IMR-90 (cell line): ENCODE data around the gene HSPB9. TPM values are rescaled to one million over a fixed set of nuclear protein-coding genes. Genes with fewer than 3 reads are reported as not detected.

Experiments
- ATAC-seq: fragments of 200-7000 bp; cut with Tn5 transposase; 2 replicates; pipeline ENCODE4 v1.9.1; 2020; ENCODE audit warnings: low read depth, mild to moderate bottlenecking, moderate library complexity
- BruUV-seq: library from RNA; stranded (reverse); fragments of 400-500 nt; replicated peaks from 2 replicates; lab custom pipeline; 2021; lab: Mats Ljungman, UMichigan
- CTCF ChIA-PET: fragments of 300-600 bp; formaldehyde crosslinking; extraction: SDS; loops from one replicate; lab custom pipeline; 2021; ENCODE audit warnings: antibody characterized with exemption; lab: Yijun Ruan, JAX
- POLR2A ChIA-PET: fragments of 300-600 bp; sonication (Branson Sonifier 250); formaldehyde crosslinking; loops from one replicate; lab custom pipeline; 2022; ENCODE audit warnings: antibody characterized with exemption; ENCODE audit not compliant: unreplicated experiment; lab: Charles Lee
- DNase-seq: peaks from one replicate; pipeline ENCODE4 v3.0.0; 2013
- H2AFZ ChIP-seq: replicated peaks from 2 replicates; pipeline ENCODE3; 2013; ENCODE audit warnings: low read length, mild to moderate bottlenecking; ENCODE audit not compliant: poor library complexity
- H2AK5ac ChIP-seq: 2 replicates; pipeline ENCODE4 v1.6.1; 2013; ENCODE audit warnings: low read depth, low read length, inconsistent platforms
- H2AK9ac ChIP-seq: replicated peaks from 2 replicates; pipeline ENCODE3; 2013; ENCODE audit warnings: mild to moderate bottlenecking, low read depth, low read length, moderate library complexity; ENCODE audit not compliant: poor library complexity
- H2BK120ac ChIP-seq: 2 replicates; pipeline ENCODE4 v1.6.1; 2013; ENCODE audit warnings: low read depth, low read length, inconsistent platforms
- H2BK15ac ChIP-seq: 3 replicates; pipeline ENCODE4 v1.6.1; 2013; ENCODE audit warnings: low read depth, low read length, inconsistent platforms
- H2BK20ac ChIP-seq: 2 replicates; pipeline ENCODE4 v1.6.1; 2013; ENCODE audit warnings: low read depth, mild to moderate bottlenecking, inconsistent platforms, low read length, moderate library complexity
- H2BK5ac ChIP-seq: 2 replicates; pipeline ENCODE4 v1.6.1; 2013; ENCODE audit warnings: mild to moderate bottlenecking, low read depth, low read length, inconsistent platforms; ENCODE audit not compliant: poor library complexity, severe bottlenecking
- H3K14ac ChIP-seq: replicated peaks from 2 replicates; pipeline ENCODE4 v1.6.1; 2013; ENCODE audit warnings: low read depth, low read length, inconsistent platforms
- H3K18ac ChIP-seq: 2 replicates; pipeline ENCODE4 v1.6.1; 2013; ENCODE audit warnings: low read depth, low read length, control low read depth
- H3K23ac ChIP-seq: 2 replicates; pipeline ENCODE4 v1.6.1; 2013; ENCODE audit warnings: low read depth, low read length, inconsistent platforms
- H3K27ac ChIP-seq: 2 replicates; pipeline ENCODE4 v1.5.1; 2013; ENCODE audit warnings: mild to moderate bottlenecking, control low read depth, low read length; ENCODE audit not compliant: insufficient read depth
- H3K27me3 ChIP-seq: 2 replicates; pipeline ENCODE4 v1.6.1; 2013; ENCODE audit warnings: low read length; ENCODE audit not compliant: control insufficient read depth, insufficient read depth
- H3K36me3 ChIP-seq: 2 replicates; pipeline ENCODE4 v1.6.1; 2013; ENCODE audit warnings: low read length, mixed read lengths; ENCODE audit not compliant: control insufficient read depth, insufficient read depth
- H3K4ac ChIP-seq: 2 replicates; pipeline ENCODE4 v1.6.1; 2013; ENCODE audit warnings: low read depth, low read length, inconsistent platforms
- H3K4me1 ChIP-seq: 2 replicates; pipeline ENCODE4 v1.6.1; 2013; ENCODE audit warnings: low read length, mixed read lengths; ENCODE audit not compliant: control insufficient read depth, insufficient read depth
- H3K4me2 ChIP-seq: 2 replicates; pipeline ENCODE4 v1.6.1; 2013; ENCODE audit warnings: low read depth, mild to moderate bottlenecking, control low read depth, low read length, moderate library complexity
- H3K4me3 ChIP-seq: 2 replicates; pipeline ENCODE4 v1.5.1; 2013; ENCODE audit warnings: low read depth, mild to moderate bottlenecking, control low read depth, low read length, moderate library complexity; ENCODE audit not compliant: insufficient read depth
- H3K56ac ChIP-seq: 2 replicates; pipeline ENCODE4 v1.6.1; 2013; ENCODE audit warnings: low read length, inconsistent platforms; ENCODE audit not compliant: insufficient read depth; ENCODE audit errors: extremely low read depth
- H3K79me1 ChIP-seq, 2 experiments: 2 replicates each; pipeline ENCODE4 v1.6.1; 2013; ENCODE audit warnings: low read length in 2 of 2, inconsistent platforms in 1 of 2, low read depth in 1 of 2
- H3K9ac ChIP-seq: 2 replicates; pipeline ENCODE4 v1.6.1; 2013; ENCODE audit warnings: low read depth, low read length, control low read depth
- H3K9me1 ChIP-seq: 2 replicates; pipeline ENCODE4 v1.6.1; 2013; ENCODE audit warnings: low read length, inconsistent platforms; ENCODE audit not compliant: insufficient read depth
- H3K9me3 ChIP-seq: 2 replicates; pipeline ENCODE4 v1.6.1; 2013; ENCODE audit warnings: low read length; ENCODE audit not compliant: control insufficient read depth, insufficient read depth
- H4K20me1 ChIP-seq: 2 replicates; pipeline ENCODE4 v1.6.1; 2013; ENCODE audit warnings: low read length, inconsistent platforms; ENCODE audit not compliant: insufficient read depth
- H4K5ac ChIP-seq: 2 replicates; pipeline ENCODE4 v1.6.1; 2013; ENCODE audit warnings: mild to moderate bottlenecking, low read depth, low read length, control low read depth
- H4K8ac ChIP-seq, 2 experiments: 2 replicates each; pipeline ENCODE4 v1.6.1; 2013; ENCODE audit warnings: low read depth in 2 of 2, low read length in 2 of 2, control low read depth in 1 of 2, inconsistent platforms in 1 of 2
- H4K91ac ChIP-seq: 2 replicates; pipeline ENCODE4 v1.6.1; 2013; ENCODE audit warnings: low read depth, low read length, inconsistent platforms; ENCODE audit not compliant: insufficient read depth
- NFE2L2 ChIP-seq: fragments of 150-350 bp; IDR thresholded peaks from 2 replicates; pipeline ENCODE4 v1.6.1; 2016; ENCODE audit warnings: low read depth, mild to moderate bottlenecking, low read length
- WGBS, 2 experiments: methylation state at CpG; one replicate each; pipeline versions ENCODE4 v1.1.5 to v1.1.7; 2013; ENCODE audit warnings: missing lambda C conversion rate in 2 of 2; ENCODE audit not compliant: insufficient read length in 1 of 2; ENCODE audit errors: extremely low coverage in 2 of 2; 5-methylcytosine and 5-hydroxymethylcytosine counted together
- dilution Hi-C: fragments of 300-500 bp; cut with HindIII; formaldehyde crosslinking; loops from one replicate; pipeline ENCODE4 v1.14.3; 2018; ENCODE audit warnings: low sequenced_read_pairs; ENCODE audit not compliant: unreplicated experiment
- in situ Hi-C: fragments of 300-500 bp; cut with MboI; formaldehyde crosslinking; loops from 3 replicates; pipeline ENCODE4 v1.14.3; 2019; ENCODE audit warnings: low sequenced_read_pairs, inconsistent platforms, mixed read lengths
- intact Hi-C: fragments of 100-400 bp; cut with micrococcal nuclease; formaldehyde crosslinking; loops from 2 replicates; pipeline ENCODE4 v1.10.0; 2022
- polyA plus RNA-seq, 3 experiments: library from polyadenylated mRNA; depleted of rRNA; stranded (reverse); fragments of >200 nt; gene quantifications; 2 replicates each; pipeline ENCODE4 v1.2.3, GENCODE V29; 2012; ENCODE audit warnings: low replicate concordance in 1 of 3
- total RNA-seq: library from RNA; depleted of rRNA; stranded (reverse); fragments of >200 nt; gene quantifications from 2 replicates; pipeline ENCODE4 v1.2.3, GENCODE V29; 2012

HSPB9 gene
- total and polyA plus RNA-seq, 2 of the 4 experiments (the other 2 are of a cell fraction) = not detected

GRCh38 chr17:42131981-42132432 lies 9.4 kb downstream of the HSPB9 start:
- Histone ChIP-seq H3K36me3 (peaks cover 34% of the 10 kb centered on the region), H2AFZ (no peak overlapping the region), H3K9me3 (no peaks in the 10 kb centered on the region), H3K4me3 (no peak overlapping the region), H2BK5ac (peak overlapping the region; percentile 37), H2BK15ac (no peak overlapping the region), H4K20me1 (peaks cover 65% of the 10 kb centered on the region), H4K5ac (no peak overlapping the region), H3K23ac (peak overlapping the region; percentile 84; the same call in 1 of the 2 replicates), H3K56ac (no peak overlapping the region), H3K9me1 (peaks cover 52% of the 10 kb centered on the region), H3K18ac (no peak overlapping the region), H2BK20ac (no peak overlapping the region), H3K79me1 (peaks cover 49 to 90% of the 10 kb centered on the region in 2 experiments), H3K4me1 (peaks cover 27% of the 10 kb centered on the region), H4K91ac (no peak overlapping the region), H3K4ac (no peak overlapping the region; the same call in 1 of the 2 replicates), H3K27ac (peak overlapping the region; percentile 49; the same call in 1 of the 2 replicates), H4K8ac (no peak overlapping the region), H3K4me2 (peak overlapping the region; percentile 19; the same call in 1 of the 2 replicates), H3K14ac (peak overlapping the region; percentile 16; the same call in 1 of the 2 replicates), H2BK120ac (no peak overlapping the region), H3K27me3 (no peaks in the 10 kb centered on the region), H2AK9ac (no peak overlapping the region), H3K9ac (no peak overlapping the region), H2AK5ac (no peak overlapping the region)
- no peak for TF ChIP-seq NFE2L2
- DNase-seq (peak; percentile 28), ATAC-seq (no peak)
- no TSS peak for BruUV-seq
- ChIA-PET POLR2A (no interaction called here), CTCF (interaction anchor here (0.8 to 0.9 kb wide), 2 partner anchors 49 to 395 kb away, joined by 3 to 4 read pairs; partner anchors contain the start of gene KCNH4)
- WGBS, 2 experiments = no CpG with 5 or more reads among the region's 4 CpGs
- intact Hi-C loops (loop anchor here (10.0 kb wide), 1 partner anchor 393 kb away; no protein-coding TSS in a partner anchor), in situ Hi-C loops (no loop called here), dilution Hi-C loops (no loop called here)
